Epithelial cell of esophagus (primary cell): ENCODE results near the gene SKAP1.
"Not testable (repeated sequence)": the region's sequence is repeated elsewhere in the genome, so short reads cannot be mapped to it uniquely, and the experiment has no call there.

Source experiments
- DNase-seq: peaks from one replicate; pipeline ENCODE4 v3.0.0; 2010; ENCODE audit warnings: low read depth
- H3K4me3 ChIP-seq: 2 replicates; pipeline ENCODE4 v1.5.1; 2011; ENCODE audit warnings: mild to moderate bottlenecking, low read length, control low read depth
- TF ChIP-seq, protein P1 (sequence below): IDR thresholded peaks from 2 replicates; pipeline ENCODE4 v1.5.1; 2011; ENCODE audit warnings: low read depth, mild to moderate bottlenecking, low read length, control low read depth, inconsistent platforms; ENCODE audit not compliant: insufficient read depth; ENCODE audit errors: missing control alignments

Gene SKAP1

DNA sequence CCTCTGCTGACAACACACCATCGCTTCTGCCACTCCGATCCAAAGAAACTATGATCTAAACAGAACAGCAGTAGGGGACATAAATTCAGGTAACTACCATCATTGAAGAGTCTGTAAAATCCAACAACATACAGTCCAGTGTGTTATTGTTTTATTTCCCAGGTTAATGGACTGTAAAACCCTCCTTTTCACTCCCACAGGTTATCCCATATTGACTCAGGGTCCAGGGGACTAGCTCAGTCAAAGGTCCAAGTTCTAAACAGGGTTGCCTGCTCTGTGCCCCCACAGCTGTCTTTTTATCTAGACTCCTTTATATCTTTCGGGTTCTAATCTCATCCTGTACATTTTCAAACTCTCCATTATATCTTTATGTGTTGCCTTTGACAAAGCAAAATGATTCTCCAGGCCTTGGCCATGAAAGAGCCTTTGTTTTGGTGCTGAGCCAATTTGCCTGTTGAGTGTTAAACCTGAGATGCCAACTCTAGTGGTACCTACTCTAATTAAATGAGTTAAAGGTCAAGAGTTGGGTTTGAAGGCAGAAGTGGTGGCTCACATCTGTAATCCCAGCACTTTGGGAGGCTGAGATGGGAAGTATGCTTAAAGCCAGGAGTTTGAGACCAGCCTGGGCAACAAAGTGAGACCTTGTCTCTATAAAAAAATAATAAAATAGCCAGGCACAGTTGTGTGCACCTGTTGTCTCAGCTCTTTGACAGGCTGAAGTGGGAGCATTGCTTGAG lies 242.0 kb downstream of the SKAP1 start:
- DNase-seq: no peak
- no peak overlapping the region for H3K4me3 ChIP-seq
- TF ChIP-seq, protein P1, sequence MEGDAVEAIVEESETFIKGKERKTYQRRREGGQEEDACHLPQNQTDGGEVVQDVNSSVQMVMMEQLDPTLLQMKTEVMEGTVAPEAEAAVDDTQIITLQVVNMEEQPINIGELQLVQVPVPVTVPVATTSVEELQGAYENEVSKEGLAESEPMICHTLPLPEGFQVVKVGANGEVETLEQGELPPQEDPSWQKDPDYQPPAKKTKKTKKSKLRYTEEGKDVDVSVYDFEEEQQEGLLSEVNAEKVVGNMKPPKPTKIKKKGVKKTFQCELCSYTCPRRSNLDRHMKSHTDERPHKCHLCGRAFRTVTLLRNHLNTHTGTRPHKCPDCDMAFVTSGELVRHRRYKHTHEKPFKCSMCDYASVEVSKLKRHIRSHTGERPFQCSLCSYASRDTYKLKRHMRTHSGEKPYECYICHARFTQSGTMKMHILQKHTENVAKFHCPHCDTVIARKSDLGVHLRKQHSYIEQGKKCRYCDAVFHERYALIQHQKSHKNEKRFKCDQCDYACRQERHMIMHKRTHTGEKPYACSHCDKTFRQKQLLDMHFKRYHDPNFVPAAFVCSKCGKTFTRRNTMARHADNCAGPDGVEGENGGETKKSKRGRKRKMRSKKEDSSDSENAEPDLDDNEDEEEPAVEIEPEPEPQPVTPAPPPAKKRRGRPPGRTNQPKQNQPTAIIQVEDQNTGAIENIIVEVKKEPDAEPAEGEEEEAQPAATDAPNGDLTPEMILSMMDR: no peak

- not testable (repeated sequence) for DNase-seq, H3K4me3 ChIP-seq
Measured at GRCh38 chr17:48186317-48186716, 243.7 kb downstream of the SKAP1 start.

DNA sequence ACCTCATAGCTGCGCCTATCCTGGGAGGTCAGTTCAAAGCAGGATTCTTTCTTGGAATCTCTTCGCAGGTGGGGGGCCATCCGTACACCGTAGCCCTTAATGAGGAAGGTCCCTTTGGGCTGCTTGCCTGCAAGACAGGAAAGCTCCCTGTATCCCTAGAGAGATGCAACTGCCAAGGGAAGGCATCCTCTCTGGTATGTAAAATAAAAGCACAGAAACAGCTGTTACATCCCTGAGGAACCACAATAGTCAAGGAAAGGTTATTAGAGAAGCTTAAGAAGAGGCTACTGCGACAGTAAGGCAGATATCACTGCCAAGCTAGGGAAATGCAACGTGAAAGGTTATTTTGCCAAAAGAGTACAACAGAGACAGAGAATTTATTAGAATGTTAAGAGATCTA lies 245.3 kb downstream of the SKAP1 start:
- no peak overlapping the region for H3K4me3 ChIP-seq
- no peak for DNase-seq
- TF ChIP-seq, protein P1: no peak

DNA sequence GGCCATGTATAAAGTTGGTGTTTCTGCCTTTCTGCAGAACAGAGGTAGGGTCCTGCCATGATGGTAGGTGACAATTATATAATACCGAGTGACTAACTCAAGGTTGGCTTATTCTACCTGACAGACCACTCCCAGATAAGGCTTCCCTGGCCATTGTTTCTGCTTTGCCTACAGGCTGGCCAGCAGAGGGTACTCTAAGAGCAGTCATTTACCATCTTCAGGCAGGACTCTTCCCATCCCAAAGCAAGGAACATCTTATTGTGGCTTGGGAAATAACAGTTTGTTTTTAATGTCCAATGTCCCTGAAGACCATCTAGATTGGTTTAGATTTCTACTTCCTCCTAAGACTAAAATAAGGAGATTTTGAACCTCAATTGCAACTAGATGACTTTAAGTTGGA lies 248.4 kb downstream of the SKAP1 start:
- TF ChIP-seq, protein P1: peak; percentile 45
- no peak overlapping the region for H3K4me3 ChIP-seq
- peak; percentile 41 for DNase-seq

- H3K4me3 ChIP-seq: no peak overlapping the region
- TF ChIP-seq, protein P1: no peak
- DNase-seq: no peak
Measured at GRCh38 chr17:48180842-48181629, 249.0 kb downstream of the SKAP1 start.

DNA sequence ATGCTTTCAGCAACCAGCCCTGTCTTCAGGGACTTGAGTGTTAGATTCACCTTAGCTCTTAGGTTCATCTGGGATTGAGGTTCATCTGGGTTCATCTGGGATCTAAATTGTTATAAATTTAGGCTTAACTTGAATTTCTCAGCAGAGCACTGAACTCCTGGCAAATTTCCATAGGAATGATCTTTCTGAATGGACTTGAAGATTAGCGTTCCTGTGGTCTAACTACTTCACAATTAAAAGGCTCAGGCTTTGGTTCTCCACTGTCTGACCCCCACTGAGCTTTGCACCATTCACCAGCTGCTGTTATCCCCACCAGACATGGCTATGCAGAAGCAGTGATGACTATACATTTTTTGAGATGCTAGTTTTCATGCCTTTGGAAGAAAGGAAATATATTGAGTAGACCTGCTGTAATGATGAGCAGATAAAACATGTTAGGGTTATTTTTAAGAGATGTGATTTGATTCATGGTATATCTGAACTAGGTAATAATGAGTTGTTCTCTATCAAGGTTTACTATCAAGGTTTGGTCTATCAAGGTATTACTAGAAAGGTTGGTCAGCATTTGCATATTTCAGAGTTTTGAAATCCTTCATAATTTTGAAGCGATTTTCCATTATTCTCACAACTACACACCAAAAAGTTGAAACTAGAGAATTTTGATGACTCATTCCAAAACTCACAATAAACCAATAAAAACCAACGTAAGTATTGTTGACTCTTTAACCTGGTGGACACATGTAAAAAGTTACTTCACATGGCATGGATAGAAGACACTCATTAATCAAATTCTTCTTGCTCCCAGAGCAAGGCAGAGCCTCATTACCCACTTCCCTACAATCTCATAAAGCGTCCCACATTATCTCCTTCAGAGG lies 250.7 kb downstream of the SKAP1 start:
- no peak for DNase-seq
- TF ChIP-seq, protein P1: no peak

DNA sequence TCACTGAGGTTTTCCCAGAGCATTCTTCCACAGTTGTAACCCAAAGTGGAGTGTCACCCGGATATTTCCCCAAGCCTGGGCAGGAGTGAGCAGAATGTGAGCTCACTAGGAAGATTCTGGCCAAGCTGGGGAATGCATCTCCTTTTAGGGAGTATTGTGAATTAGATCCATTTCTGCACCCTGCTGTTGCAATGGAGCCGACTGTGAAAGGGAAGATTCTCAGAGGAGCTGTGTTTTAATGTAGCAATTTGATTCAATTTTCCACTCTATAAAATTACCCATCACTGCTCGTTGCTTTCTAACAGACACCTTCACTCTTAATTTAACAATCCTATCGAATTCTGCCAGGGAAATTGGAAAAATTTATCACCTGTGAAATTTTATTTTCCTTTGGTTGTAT lies 251.7 kb downstream of the SKAP1 start:
- H3K4me3 ChIP-seq: no peak overlapping the region
- TF ChIP-seq, protein P1: no peak
- no peak for DNase-seq

More for the DNA sequence above, 250.7 kb downstream of the SKAP1 start:
- H3K4me3 ChIP-seq: no peak overlapping the region
